Caco-2 (cell line): ENCODE measurements around the gene SMAGP. TPM values are rescaled to one million over a fixed set of nuclear protein-coding genes. Genes with fewer than 3 reads are reported as not detected.
A peak's percentile ranks its signal among the peaks of the same experiment; 100 is the strongest.
"Not testable (repeated sequence)": the region's sequence is repeated elsewhere in the genome, so short reads cannot be mapped to it uniquely, and the experiment has no call there.

ENCODE experiments used
- BruUV-seq: library from RNA; stranded (reverse); fragments of 400-500 nt; replicated peaks from 2 replicates; lab custom pipeline; 2021; lab: Mats Ljungman, UMichigan
- CTCF ChIA-PET: fragments of 300-600 bp; sonication (Branson Sonifier 250); formaldehyde crosslinking; loops from one replicate; lab custom pipeline; 2022; ENCODE audit warnings: antibody characterized with exemption; lab: Charles Lee
- POLR2A ChIA-PET: fragments of 300-600 bp; sonication (Branson Sonifier 250); formaldehyde crosslinking; loops from one replicate; lab custom pipeline; 2022; ENCODE audit warnings: antibody characterized with exemption; lab: Charles Lee
- DNase-seq, 2 experiments: peaks; one replicate each; pipeline versions ENCODE4 v3.0.0 to v3.0.0-alpha.2; 2020 to 2022
- H3K27me3 ChIP-seq: replicated peaks from 2 replicates; pipeline ENCODE4 v1.6.0; 2011; ENCODE audit warnings: low read length; ENCODE audit not compliant: control insufficient read depth, insufficient read depth
- H3K36me3 ChIP-seq: 2 replicates; pipeline ENCODE4 v1.5.1; 2011; ENCODE audit warnings: low read length; ENCODE audit not compliant: control insufficient read depth, insufficient read depth
- H3K4me1 ChIP-seq: fragments of 250-450 bp; sonication (Bioruptor Pico); 2 replicates; pipeline ENCODE4 v1.5.1; 2020; ENCODE audit warnings: mild to moderate bottlenecking
- H3K4me3 ChIP-seq: 2 replicates; pipeline ENCODE4 v1.5.1; 2011; ENCODE audit warnings: low read depth, mild to moderate bottlenecking, control low read depth, low read length
- H3K9me3 ChIP-seq: fragments of 250-450 bp; sonication (Bioruptor Pico); 2 replicates; pipeline ENCODE4 v1.5.1; 2020; ENCODE audit warnings: mild to moderate bottlenecking, moderate library complexity
- H3K27ac Mint-ChIP-seq: one replicate; pipeline ENCODE4 v1.8.0; 2022; ENCODE audit warnings: mixed read lengths; ENCODE audit not compliant: unreplicated experiment
- H3K27me3 Mint-ChIP-seq: one replicate; pipeline ENCODE4 v1.8.0; 2022; ENCODE audit warnings: mixed read lengths; ENCODE audit not compliant: insufficient read depth, unreplicated experiment
- H3K36me3 Mint-ChIP-seq: one replicate; pipeline ENCODE4 v1.8.0; 2022; ENCODE audit warnings: mild to moderate bottlenecking, mixed read lengths; ENCODE audit not compliant: insufficient read depth, unreplicated experiment
- H3K4me1 Mint-ChIP-seq: one replicate; pipeline ENCODE4 v1.8.0; 2022; ENCODE audit warnings: low read depth, mixed read lengths; ENCODE audit not compliant: unreplicated experiment
- H3K4me3 Mint-ChIP-seq: one replicate; pipeline ENCODE4 v1.8.0; 2022; ENCODE audit warnings: mild to moderate bottlenecking, moderate library complexity, mixed read lengths; ENCODE audit not compliant: unreplicated experiment
- H3K9me3 Mint-ChIP-seq: one replicate; pipeline ENCODE4 v1.8.0; 2022; ENCODE audit warnings: mixed read lengths; ENCODE audit not compliant: unreplicated experiment
- CTCF ChIP-seq, 2 experiments: fragments of 200-600 bp in 1 of 2; IDR thresholded peaks; 1 replicate in 1 of 2; 2 replicates in 1 of 2; pipeline versions ENCODE4 v1.5.1 to v1.8.0; 2011 to 2022; ENCODE audit warnings: antibody characterized with exemption in 1 of 2, control low read depth in 1 of 2, inconsistent platforms in 1 of 2, low read depth in 1 of 2, low read length in 1 of 2, mild to moderate bottlenecking in 1 of 2, moderate library complexity in 1 of 2; ENCODE audit not compliant: insufficient read depth in 1 of 2, severe bottlenecking in 1 of 2, unreplicated experiment in 1 of 2
- intact Hi-C: fragments of 100-400 bp; cut with micrococcal nuclease; formaldehyde crosslinking; loops from one replicate; pipeline ENCODE4 v1.10.0; 2022; ENCODE audit not compliant: unreplicated experiment
- total RNA-seq: library from RNA; stranded (reverse); gene quantifications from 2 replicates; pipeline ENCODE4 v1.2.3, GENCODE V29; 2022

Gene SMAGP
- total RNA-seq, 1 experiment from 2014 or later = 108 TPM

- Histone ChIP-seq H3K4me1 (peaks cover 7% of the 10 kb centered on the region; the same call in 1 of the 2 replicates), H3K27me3 (no peaks in the 10 kb centered on the region), H3K9me3 (no peaks in the 10 kb centered on the region), H3K36me3 (no peaks in the 10 kb centered on the region), H3K4me3 (no peak overlapping the region)
- CTCF ChIA-PET = no interaction called here
- peaks cover 58% of the 10 kb centered on the region for H3K36me3 Mint-ChIP-seq
- H3K4me3 Mint-ChIP-seq = no peak overlapping the region
- POLR2A ChIA-PET = no interaction called here
- no TSS peak for BruUV-seq
- intact Hi-C loops = no loop called here
- peaks cover 14% of the 10 kb centered on the region for H3K4me1 Mint-ChIP-seq
- H3K27me3 Mint-ChIP-seq = no peaks in the 10 kb centered on the region
- DNase-seq = no peak
- no peak overlapping the region for H3K27ac Mint-ChIP-seq
- no peaks in the 10 kb centered on the region for H3K9me3 Mint-ChIP-seq
- TF ChIP-seq CTCF (IDR thresholded peaks at IDR 0.05; ENCODE audit: insufficient read depth in 1 of 2, low read depth in 1 of 2, low read length in 1 of 2, severe bottlenecking in 1 of 2, unreplicated experiment in 1 of 2) = no peak
Observed at GRCh38 chr12:51264297-51264696, 5.9 kb downstream of the SMAGP start.

GRCh38 chr12:51263341-51263740 is 6.9 kb downstream of the SMAGP start:
- H3K27me3 Mint-ChIP-seq = no peaks in the 10 kb centered on the region
- H3K36me3 Mint-ChIP-seq = peaks cover 62% of the 10 kb centered on the region
- no peak overlapping the region for H3K27ac Mint-ChIP-seq
- DNase-seq = no peak
- peaks cover 7% of the 10 kb centered on the region; the same call in 1 of the 2 replicates for H3K4me1 ChIP-seq
- intact Hi-C loops = no loop called here
- H3K9me3 ChIP-seq = no peaks in the 10 kb centered on the region
- ChIA-PET POLR2A (no interaction called here), CTCF (no interaction called here)
- BruUV-seq = no TSS peak
- H3K4me3 ChIP-seq = no peak overlapping the region
- no peak overlapping the region for H3K4me3 Mint-ChIP-seq
- no peak for TF ChIP-seq CTCF (IDR thresholded peaks at IDR 0.05; ENCODE audit: insufficient read depth in 1 of 2, low read depth in 1 of 2, low read length in 1 of 2, severe bottlenecking in 1 of 2, unreplicated experiment in 1 of 2)
- H3K27me3 ChIP-seq = no peaks in the 10 kb centered on the region
- H3K9me3 Mint-ChIP-seq = no peaks in the 10 kb centered on the region
- peaks cover 14% of the 10 kb centered on the region for H3K4me1 Mint-ChIP-seq
- H3K36me3 ChIP-seq = no peaks in the 10 kb centered on the region

- H3K4me1 Mint-ChIP-seq = peaks cover 11% of the 10 kb centered on the region
- H3K27me3 Mint-ChIP-seq = no peaks in the 10 kb centered on the region
- no peak overlapping the region for H3K4me3 Mint-ChIP-seq
- Histone ChIP-seq H3K9me3 (no peaks in the 10 kb centered on the region), H3K4me1 (peaks cover 2% of the 10 kb centered on the region; the same call in 1 of the 2 replicates), H3K27me3 (no peaks in the 10 kb centered on the region), H3K36me3 (no peaks in the 10 kb centered on the region), H3K4me3 (no peak overlapping the region)
- no TSS peak for BruUV-seq
- ChIA-PET POLR2A (no interaction called here), CTCF (interaction anchor here (0.5 to 1.0 kb wide), 2 partner anchors 78 to 150 kb away, joined by 3 to 4 read pairs; no protein-coding TSS in a partner anchor)
- DNase-seq = peak; percentile 47
- TF ChIP-seq CTCF (IDR thresholded peaks at IDR 0.05; ENCODE audit: insufficient read depth in 1 of 2, low read depth in 1 of 2, low read length in 1 of 2, severe bottlenecking in 1 of 2, unreplicated experiment in 1 of 2) = peak in 1 of 2 experiments; percentile 38
- peaks cover 60% of the 10 kb centered on the region for H3K36me3 Mint-ChIP-seq
- intact Hi-C loops = no loop called here
- no peaks in the 10 kb centered on the region for H3K9me3 Mint-ChIP-seq
- H3K27ac Mint-ChIP-seq = no peak overlapping the region
Observed at GRCh38 chr12:51262758-51263177, 7.4 kb downstream of the SMAGP start.

- peaks cover 61% of the 10 kb centered on the region for H3K36me3 Mint-ChIP-seq
- H3K9me3 ChIP-seq, H3K4me3 ChIP-seq, H3K27me3 ChIP-seq, H3K4me3 Mint-ChIP-seq, intact Hi-C loops, H3K36me3 ChIP-seq, H3K4me1 ChIP-seq, BruUV-seq, H3K27ac Mint-ChIP-seq, H3K4me1 Mint-ChIP-seq, DNase-seq, H3K9me3 Mint-ChIP-seq, H3K27me3 Mint-ChIP-seq, POLR2A ChIA-PET: not testable (repeated sequence)
- CTCF ChIA-PET = interaction anchor here (1.1 kb wide), 1 partner anchor 43 kb away, joined by 8 read pairs; no protein-coding TSS in a partner anchor
Observed at GRCh38 chr12:51259600-51259999, 10.6 kb downstream of the SMAGP start.
